ENCODE results near the gene ZNF500.

ZNF500 gene

DNA sequence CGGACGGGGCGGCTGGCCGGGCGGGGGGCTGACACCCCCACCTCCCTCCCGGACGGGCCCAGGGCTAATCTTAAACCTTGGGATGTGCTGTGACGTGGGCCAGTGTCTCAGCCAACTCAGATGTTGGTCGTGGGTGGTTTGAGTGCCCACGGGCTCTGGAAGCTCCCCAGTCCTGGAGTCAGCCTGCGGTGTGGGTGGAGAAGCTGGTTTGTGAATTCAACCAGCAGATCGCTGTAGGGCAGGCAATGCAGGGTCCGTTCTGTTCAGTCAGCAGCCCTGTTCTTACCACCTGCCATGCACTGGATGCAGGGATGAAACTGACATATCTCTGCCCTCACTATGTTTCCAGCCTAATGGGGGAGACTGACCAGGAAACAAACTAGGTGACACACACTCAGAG, 8.0 kb upstream of the ZNF500 start:
- TF ChIP-seq, protein P1, sequence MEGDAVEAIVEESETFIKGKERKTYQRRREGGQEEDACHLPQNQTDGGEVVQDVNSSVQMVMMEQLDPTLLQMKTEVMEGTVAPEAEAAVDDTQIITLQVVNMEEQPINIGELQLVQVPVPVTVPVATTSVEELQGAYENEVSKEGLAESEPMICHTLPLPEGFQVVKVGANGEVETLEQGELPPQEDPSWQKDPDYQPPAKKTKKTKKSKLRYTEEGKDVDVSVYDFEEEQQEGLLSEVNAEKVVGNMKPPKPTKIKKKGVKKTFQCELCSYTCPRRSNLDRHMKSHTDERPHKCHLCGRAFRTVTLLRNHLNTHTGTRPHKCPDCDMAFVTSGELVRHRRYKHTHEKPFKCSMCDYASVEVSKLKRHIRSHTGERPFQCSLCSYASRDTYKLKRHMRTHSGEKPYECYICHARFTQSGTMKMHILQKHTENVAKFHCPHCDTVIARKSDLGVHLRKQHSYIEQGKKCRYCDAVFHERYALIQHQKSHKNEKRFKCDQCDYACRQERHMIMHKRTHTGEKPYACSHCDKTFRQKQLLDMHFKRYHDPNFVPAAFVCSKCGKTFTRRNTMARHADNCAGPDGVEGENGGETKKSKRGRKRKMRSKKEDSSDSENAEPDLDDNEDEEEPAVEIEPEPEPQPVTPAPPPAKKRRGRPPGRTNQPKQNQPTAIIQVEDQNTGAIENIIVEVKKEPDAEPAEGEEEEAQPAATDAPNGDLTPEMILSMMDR (IDR thresholded peaks at IDR 0.05; ENCODE audit: low read depth, low read length, missing control alignments) = no peak
- Histone ChIP-seq H3K4me3 (ENCODE audit: low read depth, low read length) (no peak overlapping the region), H3K27ac (no peak overlapping the region), H3K36me3 (replicated peaks) (no peaks in the 10 kb centered on the region), H3K27me3 (replicated peaks) (no peaks in the 10 kb centered on the region)
- DNase-seq = no peak
- in situ Hi-C loops (cut with HindIII; ENCODE audit: low pct_ligation_motif_present, low sequenced_read_pairs) = no loop called here

- no peak overlapping the region for H3K4me3 ChIP-seq (ENCODE audit: low read depth, low read length)
- no peak for DNase-seq
- H3K27me3 ChIP-seq (replicated peaks) = no peaks in the 10 kb centered on the region
- H3K36me3 ChIP-seq (replicated peaks) = no peaks in the 10 kb centered on the region
- H3K27ac ChIP-seq = no peak overlapping the region
- in situ Hi-C loops (cut with HindIII; ENCODE audit: low pct_ligation_motif_present, low sequenced_read_pairs) = no loop called here
- TF ChIP-seq, protein P1 (IDR thresholded peaks at IDR 0.05; ENCODE audit: low read depth, low read length, missing control alignments) = no peak
These were observed 5.4 kb upstream of the ZNF500 start for GRCh38 chr16:4772351-4772750.

DNA sequence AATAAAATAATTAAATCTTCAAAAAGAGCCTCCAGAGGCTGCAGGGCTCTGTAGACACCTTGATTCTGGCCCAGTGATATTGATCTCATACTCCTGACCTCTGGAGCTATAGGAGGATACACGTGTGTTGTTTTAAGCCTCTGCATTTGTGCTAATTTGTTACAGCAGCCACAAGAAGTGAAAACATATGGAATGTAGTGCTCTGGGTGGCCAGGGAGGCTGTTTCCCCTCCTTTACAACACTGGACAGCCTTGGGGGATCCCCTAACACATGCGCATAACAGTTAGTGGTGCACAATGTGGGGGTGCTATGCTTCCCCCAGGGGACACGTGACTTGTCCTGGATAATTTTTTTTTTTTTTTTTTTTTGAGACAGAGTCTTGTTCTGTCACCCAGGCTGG, 4.7 kb upstream of the ZNF500 start:
- no peak for DNase-seq
- Histone ChIP-seq H3K27me3 (replicated peaks) (no peaks in the 10 kb centered on the region), H3K36me3 (replicated peaks) (no peaks in the 10 kb centered on the region), H3K27ac (no peak overlapping the region), H3K4me3 (ENCODE audit: low read depth, low read length) (no peak overlapping the region)
- TF ChIP-seq, protein P1 (IDR thresholded peaks at IDR 0.05; ENCODE audit: low read depth, low read length, missing control alignments) = no peak
- in situ Hi-C loops (cut with HindIII; ENCODE audit: low pct_ligation_motif_present, low sequenced_read_pairs) = no loop called here

DNA sequence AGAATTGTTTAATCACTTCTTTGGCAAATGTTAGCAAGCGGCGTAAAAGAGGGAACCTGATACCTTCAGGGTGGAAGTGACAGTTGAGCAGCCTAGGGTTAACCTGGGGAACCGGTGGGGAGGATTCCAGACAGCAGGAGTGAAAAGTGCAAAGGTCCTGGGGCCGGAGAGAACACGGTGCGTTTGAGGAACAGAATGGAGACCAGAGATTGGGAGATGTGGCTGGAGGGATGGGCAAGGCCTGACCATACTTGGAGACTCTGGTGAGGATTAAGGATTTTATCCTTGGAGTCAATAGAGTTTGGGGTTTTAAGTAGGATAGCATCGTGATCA, 2.3 kb upstream of the ZNF500 start:
- Histone ChIP-seq H3K27ac (no peak overlapping the region), H3K4me3 (ENCODE audit: low read depth, low read length) (no peak overlapping the region), H3K36me3 (replicated peaks) (peaks cover 3% of the 10 kb centered on the region), H3K27me3 (replicated peaks) (no peaks in the 10 kb centered on the region)
- in situ Hi-C loops (cut with HindIII; ENCODE audit: low pct_ligation_motif_present, low sequenced_read_pairs) = no loop called here
- TF ChIP-seq, protein P1 (IDR thresholded peaks at IDR 0.05; ENCODE audit: low read depth, low read length, missing control alignments) = no peak
- no peak for DNase-seq

DNA sequence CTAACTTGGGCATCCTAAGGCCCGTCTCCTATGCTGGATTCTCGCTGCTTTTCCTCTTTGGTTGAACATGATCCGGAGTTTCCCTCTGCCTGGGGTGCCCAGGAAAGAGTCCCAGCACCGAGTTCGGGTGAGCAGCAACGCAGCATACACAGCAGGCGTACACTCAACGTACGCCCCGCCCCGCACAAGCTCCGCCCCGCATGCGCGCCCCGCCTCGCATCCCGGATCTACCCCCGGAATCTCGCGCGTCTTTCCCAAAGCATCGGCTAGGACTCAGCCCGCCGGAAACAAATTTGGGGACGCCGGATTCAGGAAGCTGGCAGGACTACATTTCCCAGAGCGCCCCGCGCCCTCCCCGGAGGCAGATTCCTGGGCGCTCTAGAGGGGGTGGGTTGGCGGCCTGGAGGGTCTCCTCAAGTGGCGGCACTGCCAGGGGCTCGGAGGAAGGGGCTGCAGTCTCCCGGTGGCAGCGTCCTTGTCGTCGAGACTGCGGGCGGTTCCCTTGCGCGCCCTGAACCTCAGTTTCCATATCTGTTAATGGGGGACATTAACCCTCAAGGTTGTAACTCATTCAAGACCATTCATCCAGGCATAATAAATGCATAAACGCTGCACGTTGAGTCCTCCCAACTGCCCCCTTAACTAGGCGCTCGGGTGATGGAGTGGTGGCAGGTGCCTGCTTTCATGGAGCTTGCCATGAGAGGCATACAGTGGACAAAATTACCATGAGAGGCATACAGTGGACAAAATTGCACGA, 1.8 kb upstream of the ZNF500 start:
- DNase-seq = peak; percentile 96
- H3K27me3 ChIP-seq (replicated peaks) = no peaks in the 10 kb centered on the region
- peak overlapping the region; percentile 73 for H3K4me3 ChIP-seq (ENCODE audit: low read depth, low read length)
- peak overlapping the region; percentile 55 for H3K27ac ChIP-seq
- peaks cover 9% of the 10 kb centered on the region for H3K36me3 ChIP-seq (replicated peaks)
- in situ Hi-C loops (cut with HindIII; ENCODE audit: low pct_ligation_motif_present, low sequenced_read_pairs) = no loop called here
- TF ChIP-seq, protein P1 (IDR thresholded peaks at IDR 0.05; ENCODE audit: low read depth, low read length, missing control alignments) = no peak

Measured in brain microvascular endothelial cell (primary cell).